Loucy (cell line): ENCODE results near the gene LIN52.
A peak's percentile ranks its signal among the peaks of the same experiment; 100 is the strongest.

Source experiments
- EZH2phosphoT487 ChIP-seq: fragments of 200-600 bp; IDR thresholded peaks from 2 replicates; pipeline ENCODE4 v1.6.1; 2018; ENCODE audit warnings: antibody characterized with exemption, mild to moderate bottlenecking, moderate library complexity, borderline replicate concordance
- TF ChIP-seq, protein P1 (sequence below): fragments of 200-600 bp; sonication (generic); conservative IDR thresholded peaks from 2 replicates; pipeline ENCODE4 v1.5.1; 2014; ENCODE audit warnings: mild to moderate bottlenecking, antibody characterized with exemption, low read length

GRCh38 chr14:74038020-74038859 is 46.5 kb upstream of the LIN52 start:
- TF ChIP-seq, protein P1, sequence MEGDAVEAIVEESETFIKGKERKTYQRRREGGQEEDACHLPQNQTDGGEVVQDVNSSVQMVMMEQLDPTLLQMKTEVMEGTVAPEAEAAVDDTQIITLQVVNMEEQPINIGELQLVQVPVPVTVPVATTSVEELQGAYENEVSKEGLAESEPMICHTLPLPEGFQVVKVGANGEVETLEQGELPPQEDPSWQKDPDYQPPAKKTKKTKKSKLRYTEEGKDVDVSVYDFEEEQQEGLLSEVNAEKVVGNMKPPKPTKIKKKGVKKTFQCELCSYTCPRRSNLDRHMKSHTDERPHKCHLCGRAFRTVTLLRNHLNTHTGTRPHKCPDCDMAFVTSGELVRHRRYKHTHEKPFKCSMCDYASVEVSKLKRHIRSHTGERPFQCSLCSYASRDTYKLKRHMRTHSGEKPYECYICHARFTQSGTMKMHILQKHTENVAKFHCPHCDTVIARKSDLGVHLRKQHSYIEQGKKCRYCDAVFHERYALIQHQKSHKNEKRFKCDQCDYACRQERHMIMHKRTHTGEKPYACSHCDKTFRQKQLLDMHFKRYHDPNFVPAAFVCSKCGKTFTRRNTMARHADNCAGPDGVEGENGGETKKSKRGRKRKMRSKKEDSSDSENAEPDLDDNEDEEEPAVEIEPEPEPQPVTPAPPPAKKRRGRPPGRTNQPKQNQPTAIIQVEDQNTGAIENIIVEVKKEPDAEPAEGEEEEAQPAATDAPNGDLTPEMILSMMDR: peak; percentile 81
- no peak for TF ChIP-seq EZH2phosphoT487
